ENCODE results near the gene EPHB1. TPM values are rescaled to one million over a fixed set of nuclear protein-coding genes. Genes with fewer than 3 reads are reported as not detected.

The EPHB1 gene
- total RNA-seq, 1 donor from 2014 or later: 13.7 TPM

DNA sequence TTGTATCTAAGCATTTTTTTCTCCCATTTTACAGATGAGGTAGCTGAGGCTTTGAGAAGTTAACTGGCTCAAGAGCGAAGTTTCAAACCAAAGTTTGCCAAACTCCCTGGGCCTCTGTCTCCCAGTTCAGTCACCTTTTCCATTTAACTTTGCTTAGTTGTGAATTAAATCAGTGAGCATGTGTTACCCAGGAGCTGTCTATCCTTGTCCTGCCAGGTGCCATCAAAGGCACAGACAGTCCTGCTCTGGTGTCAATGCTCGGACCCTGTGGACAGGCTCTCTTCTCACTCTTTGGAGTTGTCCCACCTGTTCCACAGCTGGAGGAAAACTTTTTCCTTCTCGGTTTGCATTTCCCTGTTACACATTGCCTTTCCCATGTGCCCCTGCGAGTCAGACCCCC lies 8.6 kb downstream of the EPHB1 start:
- Mint-ChIP-seq H3K9me3 (no peaks in the 10 kb centered on the region), H3K4me1 (peaks cover 10% of the 10 kb centered on the region), H3K27ac (ENCODE audit: unreplicated experiment) (no peak overlapping the region), H3K27me3 (ENCODE audit: low read depth) (peaks cover 6% of the 10 kb centered on the region), H3K4me3 (no peak overlapping the region), H3K36me3 (ENCODE audit: low read depth) (no peaks in the 10 kb centered on the region)
- DNase-seq (ENCODE audit: low read depth, low spot score): no peak
- TF ChIP-seq, protein P1, sequence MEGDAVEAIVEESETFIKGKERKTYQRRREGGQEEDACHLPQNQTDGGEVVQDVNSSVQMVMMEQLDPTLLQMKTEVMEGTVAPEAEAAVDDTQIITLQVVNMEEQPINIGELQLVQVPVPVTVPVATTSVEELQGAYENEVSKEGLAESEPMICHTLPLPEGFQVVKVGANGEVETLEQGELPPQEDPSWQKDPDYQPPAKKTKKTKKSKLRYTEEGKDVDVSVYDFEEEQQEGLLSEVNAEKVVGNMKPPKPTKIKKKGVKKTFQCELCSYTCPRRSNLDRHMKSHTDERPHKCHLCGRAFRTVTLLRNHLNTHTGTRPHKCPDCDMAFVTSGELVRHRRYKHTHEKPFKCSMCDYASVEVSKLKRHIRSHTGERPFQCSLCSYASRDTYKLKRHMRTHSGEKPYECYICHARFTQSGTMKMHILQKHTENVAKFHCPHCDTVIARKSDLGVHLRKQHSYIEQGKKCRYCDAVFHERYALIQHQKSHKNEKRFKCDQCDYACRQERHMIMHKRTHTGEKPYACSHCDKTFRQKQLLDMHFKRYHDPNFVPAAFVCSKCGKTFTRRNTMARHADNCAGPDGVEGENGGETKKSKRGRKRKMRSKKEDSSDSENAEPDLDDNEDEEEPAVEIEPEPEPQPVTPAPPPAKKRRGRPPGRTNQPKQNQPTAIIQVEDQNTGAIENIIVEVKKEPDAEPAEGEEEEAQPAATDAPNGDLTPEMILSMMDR (conservative IDR thresholded peaks at IDR 0.05): no peak

DNA sequence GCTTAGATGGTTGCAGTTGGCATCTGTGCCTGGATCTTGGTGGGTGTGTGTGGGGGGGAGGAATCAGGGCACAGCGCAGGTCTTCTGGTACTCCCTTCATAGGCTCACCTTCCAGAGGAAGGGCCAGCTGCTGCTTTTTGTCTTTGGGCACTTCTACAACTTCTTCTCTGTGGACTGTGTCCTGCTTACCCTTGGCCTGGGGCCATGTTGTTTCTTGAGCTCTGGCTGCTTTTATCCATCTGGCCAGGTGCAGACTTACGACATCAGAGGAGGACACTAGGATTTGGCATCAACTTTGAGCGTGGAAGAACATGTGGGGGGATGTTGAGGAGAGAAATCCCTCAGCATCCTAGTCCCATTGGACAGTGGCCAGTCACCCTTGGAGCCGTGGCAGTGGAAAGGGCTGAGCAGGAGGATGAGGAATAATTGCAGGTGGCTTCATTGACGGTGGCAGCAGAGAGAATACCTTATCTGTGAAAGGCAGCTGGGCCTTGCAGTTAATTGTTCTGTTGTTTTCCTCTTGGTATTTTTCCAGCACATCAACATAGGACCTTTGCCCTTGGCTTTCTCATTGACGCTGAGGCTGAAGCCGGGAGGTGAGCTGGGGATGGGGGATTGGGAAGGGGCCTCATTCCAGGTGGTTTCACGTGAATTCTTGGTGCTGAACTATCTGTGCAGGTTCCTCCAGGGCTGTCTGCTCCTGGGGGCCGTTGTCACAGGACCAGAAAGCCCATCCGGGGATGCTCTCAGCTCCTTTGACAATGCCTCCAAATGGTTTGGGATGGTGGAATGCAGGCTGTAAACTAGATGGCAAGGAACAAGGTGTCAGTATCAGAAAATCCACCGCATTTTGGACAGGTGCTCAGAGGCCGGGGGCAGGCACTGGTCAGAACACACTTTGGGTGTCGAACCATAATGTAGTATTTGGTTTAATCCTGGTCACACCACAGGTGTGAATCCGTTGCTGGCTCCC lies 9.7 kb downstream of the EPHB1 start:
- H3K36me3 Mint-ChIP-seq (ENCODE audit: low read depth): no peaks in the 10 kb centered on the region
- TF ChIP-seq, protein P1 (conservative IDR thresholded peaks at IDR 0.05): no peak
- H3K9me3 Mint-ChIP-seq: no peaks in the 10 kb centered on the region
- no peak overlapping the region for H3K4me3 Mint-ChIP-seq
- peaks cover 6% of the 10 kb centered on the region for H3K27me3 Mint-ChIP-seq (ENCODE audit: low read depth)
- no peak overlapping the region for H3K27ac Mint-ChIP-seq (ENCODE audit: unreplicated experiment)
- H3K4me1 Mint-ChIP-seq: peaks cover 19% of the 10 kb centered on the region
- DNase-seq (ENCODE audit: low read depth, low spot score): no peak

DNA sequence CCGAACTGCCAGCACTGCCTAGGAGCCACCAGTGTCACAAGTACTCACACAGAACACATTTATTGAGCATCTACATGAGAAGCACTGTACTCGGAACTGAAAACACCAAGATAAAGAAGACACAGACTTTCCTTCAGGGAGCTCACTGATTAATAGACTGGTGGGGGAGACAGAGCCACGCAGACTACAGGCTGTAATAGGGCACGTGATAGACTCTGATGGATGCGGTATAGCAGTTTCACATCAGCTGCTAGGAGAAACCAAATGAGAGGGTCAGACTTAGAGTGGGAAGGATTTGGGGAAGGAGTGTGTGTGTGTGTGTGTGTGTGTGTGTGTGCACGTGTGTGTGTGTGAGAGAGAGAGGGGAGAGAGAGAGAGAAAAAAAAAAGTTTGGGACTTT lies 12.1 kb downstream of the EPHB1 start:
- Mint-ChIP-seq H3K9me3 (no peaks in the 10 kb centered on the region), H3K27me3 (ENCODE audit: low read depth) (peaks cover 3% of the 10 kb centered on the region), H3K4me3 (no peak overlapping the region), H3K27ac (ENCODE audit: unreplicated experiment) (no peak overlapping the region), H3K36me3 (ENCODE audit: low read depth) (no peaks in the 10 kb centered on the region), H3K4me1 (peaks cover 29% of the 10 kb centered on the region)
- DNase-seq (ENCODE audit: low read depth, low spot score): no peak
- TF ChIP-seq, protein P1 (conservative IDR thresholded peaks at IDR 0.05): no peak

DNA sequence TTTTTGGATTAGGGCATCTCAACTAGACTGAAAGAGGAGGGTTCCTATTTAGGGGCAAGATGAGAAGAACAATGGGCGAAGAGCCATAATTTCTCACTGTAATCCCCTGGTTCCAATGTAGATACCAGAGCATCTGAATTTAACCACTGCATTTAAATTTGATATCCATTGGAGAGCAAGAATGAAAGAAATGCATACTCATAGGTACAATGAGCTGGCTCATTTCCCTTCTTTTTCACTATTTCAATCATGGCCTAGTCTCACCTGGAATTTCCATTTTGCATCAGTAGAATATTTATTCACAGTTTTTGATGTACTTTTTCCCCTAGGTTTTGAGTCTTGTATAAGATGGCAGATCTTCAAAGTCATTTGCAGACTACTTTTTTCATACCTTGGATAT lies 13.8 kb downstream of the EPHB1 start:
- DNase-seq (ENCODE audit: low read depth, low spot score): no peak
- no peaks in the 10 kb centered on the region for H3K36me3 Mint-ChIP-seq (ENCODE audit: low read depth)
- no peaks in the 10 kb centered on the region for H3K9me3 Mint-ChIP-seq
- H3K27ac Mint-ChIP-seq (ENCODE audit: unreplicated experiment): no peak overlapping the region
- H3K27me3 Mint-ChIP-seq (ENCODE audit: low read depth): peaks cover 3% of the 10 kb centered on the region
- H3K4me3 Mint-ChIP-seq: no peak overlapping the region
- H3K4me1 Mint-ChIP-seq: peaks cover 29% of the 10 kb centered on the region
- TF ChIP-seq, protein P1 (conservative IDR thresholded peaks at IDR 0.05): no peak

DNA sequence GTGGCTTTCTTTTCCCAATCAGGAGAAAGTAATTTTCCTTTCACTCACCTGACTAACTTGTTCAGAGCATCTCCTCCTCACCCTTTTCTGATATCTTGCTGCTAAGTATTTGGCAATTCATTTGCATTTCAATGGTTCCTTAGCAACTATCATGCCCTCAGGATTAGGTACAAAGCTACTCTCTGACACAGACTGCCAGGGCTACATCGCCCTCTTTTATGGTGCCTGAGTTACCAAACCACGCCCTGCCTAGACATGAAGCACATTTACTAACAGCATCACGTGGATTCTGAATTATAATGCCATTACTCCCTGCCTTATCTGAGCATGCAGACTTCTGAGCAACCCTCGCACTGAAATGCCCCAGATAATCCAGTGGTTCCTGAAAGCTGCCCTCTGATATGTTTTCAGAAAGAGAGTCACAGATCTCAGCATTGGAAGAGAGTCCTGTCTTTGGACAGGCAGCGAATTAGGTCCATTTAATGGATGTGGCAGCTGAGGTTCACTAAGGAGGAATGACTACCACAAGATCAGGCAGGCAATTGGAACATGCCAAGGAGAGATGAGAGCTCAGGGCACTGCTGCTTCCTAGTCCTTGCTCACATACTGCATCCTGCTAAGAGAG lies 14.5 kb downstream of the EPHB1 start:
- H3K4me3 Mint-ChIP-seq: no peak overlapping the region
- H3K27me3 Mint-ChIP-seq (ENCODE audit: low read depth): peaks cover 3% of the 10 kb centered on the region
- TF ChIP-seq, protein P1 (conservative IDR thresholded peaks at IDR 0.05): no peak
- H3K4me1 Mint-ChIP-seq: peaks cover 29% of the 10 kb centered on the region
- H3K36me3 Mint-ChIP-seq (ENCODE audit: low read depth): no peaks in the 10 kb centered on the region
- H3K27ac Mint-ChIP-seq (ENCODE audit: unreplicated experiment): no peak overlapping the region
- DNase-seq (ENCODE audit: low read depth, low spot score): no peak
- H3K9me3 Mint-ChIP-seq: no peaks in the 10 kb centered on the region

Data from neural crest cell (in vitro differentiated cells).